ENCODE data around the gene HHIP. TPM values are rescaled to one million over a fixed set of nuclear protein-coding genes. Genes with fewer than 3 reads are reported as not detected.

The HHIP gene
- total and polyA plus RNA-seq, 2 donors (not counting 1 experiment from before 2014, with no cell fraction given), result 0.39 TPM; not detected in 1

- TF ChIP-seq EZH2 (IDR thresholded peaks at IDR 0.05; ENCODE audit: borderline replicate concordance, insufficient read depth, low read depth, low read length, poor library complexity, severe bottlenecking) (no peak), CTCF (IDR thresholded peaks at IDR 0.05) (no peak)
- H3K4me3 Mint-ChIP-seq, result no peak overlapping the region
- H2AFZ ChIP-seq (ENCODE audit: insufficient read depth, low read depth, low read length, poor library complexity, severe bottlenecking), result no peak overlapping the region
- no peaks in the 10 kb centered on the region for H3K36me3 ChIP-seq (replicated peaks in 1 of 2; ENCODE audit: control extremely low read depth in 1 of 2, control insufficient read depth in 1 of 2, extremely low read depth in 1 of 2, insufficient read depth in 2 of 2, low read length in 1 of 2)
- no peak overlapping the region for H3K4me2 ChIP-seq (replicated peaks; ENCODE audit: low read depth, low read length, poor library complexity, severe bottlenecking)
- H4K20me1 ChIP-seq (ENCODE audit: control insufficient read depth, insufficient read depth, low read length, poor library complexity, severe bottlenecking), result no peaks in the 10 kb centered on the region
- H3K9me3 ChIP-seq (ENCODE audit: control extremely low read depth in 1 of 3, control insufficient read depth in 2 of 3, insufficient read depth in 1 of 3, low read length in 2 of 3), result no peaks in the 10 kb centered on the region
- no CpG with 5 or more reads among the region's 2 CpGs for WGBS (ENCODE audit: insufficient coverage)
- intact Hi-C loops (cut with micrococcal nuclease), result no loop called here
- H3K4me3 ChIP-seq (ENCODE audit: control extremely low read depth in 1 of 5, extremely low read depth in 1 of 5, insufficient read depth in 1 of 5, low read depth in 2 of 5, low read length in 4 of 5), result no peak overlapping the region
- H3K27me3 Mint-ChIP-seq, result no peaks in the 10 kb centered on the region
- H3K27ac ChIP-seq (ENCODE audit: low read length in 2 of 2), result no peak overlapping the region
- no peaks in the 10 kb centered on the region for H3K79me2 ChIP-seq (ENCODE audit: control insufficient read depth, insufficient read depth, low read length)
- ATAC-seq (ENCODE audit: low read depth) (no peak), DNase-seq (no peak)
- no peaks in the 10 kb centered on the region for H3K27me3 ChIP-seq (replicated peaks in 1 of 4; ENCODE audit: control extremely low read depth in 1 of 4, control insufficient read depth in 3 of 4, insufficient read depth in 4 of 4, low read length in 3 of 4)
- H3K4me1 ChIP-seq (ENCODE audit: control insufficient read depth in 2 of 2, insufficient read depth in 2 of 2, low read length in 2 of 2), result no peaks in the 10 kb centered on the region
- ChIA-PET POLR2A (no interaction called here), CTCF (no interaction called here)
- H3K27ac Mint-ChIP-seq, result no peak overlapping the region
- no peaks in the 10 kb centered on the region for H3K4me1 Mint-ChIP-seq
- H3K9ac ChIP-seq (ENCODE audit: low read length), result no peak overlapping the region
- no peaks in the 10 kb centered on the region for H3K9me3 Mint-ChIP-seq (ENCODE audit: insufficient read depth)
Measured at GRCh38 chr4:144733566-144733965, 87.6 kb downstream of the HHIP start.

GRCh38 chr4:144734522-144734921 is 88.6 kb downstream of the HHIP start:
- Mint-ChIP-seq H3K4me3 (no peak overlapping the region), H3K27me3 (no peaks in the 10 kb centered on the region), H3K27ac (no peak overlapping the region), H3K9me3 (ENCODE audit: insufficient read depth) (no peaks in the 10 kb centered on the region), H3K4me1 (no peaks in the 10 kb centered on the region)
- Histone ChIP-seq H3K27ac (ENCODE audit: low read length in 2 of 2) (no peak overlapping the region), H3K9me3 (ENCODE audit: control extremely low read depth in 1 of 3, control insufficient read depth in 2 of 3, insufficient read depth in 1 of 3, low read length in 2 of 3) (no peaks in the 10 kb centered on the region), H3K9ac (ENCODE audit: low read length) (no peak overlapping the region), H2AFZ (ENCODE audit: insufficient read depth, low read depth, low read length, poor library complexity, severe bottlenecking) (no peak overlapping the region), H3K27me3 (replicated peaks in 1 of 4; ENCODE audit: control extremely low read depth in 1 of 4, control insufficient read depth in 3 of 4, insufficient read depth in 4 of 4, low read length in 3 of 4) (no peaks in the 10 kb centered on the region), H4K20me1 (ENCODE audit: control insufficient read depth, insufficient read depth, low read length, poor library complexity, severe bottlenecking) (no peaks in the 10 kb centered on the region), H3K4me3 (ENCODE audit: control extremely low read depth in 1 of 5, extremely low read depth in 1 of 5, insufficient read depth in 1 of 5, low read depth in 2 of 5, low read length in 4 of 5) (no peak overlapping the region), H3K79me2 (ENCODE audit: control insufficient read depth, insufficient read depth, low read length) (no peaks in the 10 kb centered on the region), H3K4me1 (ENCODE audit: control insufficient read depth in 2 of 2, insufficient read depth in 2 of 2, low read length in 2 of 2) (no peaks in the 10 kb centered on the region), H3K4me2 (replicated peaks; ENCODE audit: low read depth, low read length, poor library complexity, severe bottlenecking) (no peak overlapping the region), H3K36me3 (replicated peaks in 1 of 2; ENCODE audit: control extremely low read depth in 1 of 2, control insufficient read depth in 1 of 2, extremely low read depth in 1 of 2, insufficient read depth in 2 of 2, low read length in 1 of 2) (no peaks in the 10 kb centered on the region)
- POLR2A ChIA-PET, result no interaction called here
- TF ChIP-seq CTCF (IDR thresholded peaks at IDR 0.05) (no peak), EZH2 (IDR thresholded peaks at IDR 0.05; ENCODE audit: borderline replicate concordance, insufficient read depth, low read depth, low read length, poor library complexity, severe bottlenecking) (no peak)
- 78% methylated on average over 4 of the region's 4 CpGs for WGBS (ENCODE audit: insufficient coverage)
- ATAC-seq (ENCODE audit: low read depth) (no peak), DNase-seq (no peak)
- CTCF ChIA-PET, result no interaction called here
- intact Hi-C loops (cut with micrococcal nuclease), result no loop called here

Measured in B cell (primary cell).